GM23248 (cell line): Measurements from ENCODE around the gene GCLC. TPM values are rescaled to one million over a fixed set of nuclear protein-coding genes. Genes with fewer than 3 reads are reported as not detected.

Source experiments
- DNase-seq: peaks from one replicate; pipeline ENCODE4 v3.0.0-alpha.2; 2015
- H2AFZ ChIP-seq: fragments of 200-600 bp; sonication (generic); 2 replicates; pipeline ENCODE4 v1.6.1; 2016; ENCODE audit warnings: antibody characterized with exemption
- H3F3A ChIP-seq: fragments of 200-600 bp; sonication (generic); 2 replicates; pipeline ENCODE4 v1.6.1; 2016; ENCODE audit warnings: mild to moderate bottlenecking, antibody characterized with exemption, mixed run types; ENCODE audit not compliant: insufficient read depth
- H3K27ac ChIP-seq: fragments of 200-600 bp; sonication (generic); 2 replicates; pipeline ENCODE4 v1.5.1; 2016; ENCODE audit warnings: mild to moderate bottlenecking
- H3K27me3 ChIP-seq: fragments of 200-600 bp; sonication (generic); replicated peaks from 2 replicates; pipeline ENCODE4 v1.6.1; 2016; ENCODE audit warnings: mild to moderate bottlenecking; ENCODE audit not compliant: insufficient read depth
- H3K36me3 ChIP-seq: fragments of 200-600 bp; sonication (generic); 2 replicates; pipeline ENCODE4 v1.6.1; 2016; ENCODE audit warnings: low read depth, mild to moderate bottlenecking
- H3K4me1 ChIP-seq: fragments of 200-600 bp; sonication (generic); 2 replicates; pipeline ENCODE4 v1.6.1; 2016; ENCODE audit warnings: mild to moderate bottlenecking; ENCODE audit not compliant: insufficient read depth
- H3K4me2 ChIP-seq: fragments of 200-600 bp; sonication (generic); one replicate; pipeline ENCODE4 v1.6.1; 2016; ENCODE audit warnings: mild to moderate bottlenecking; ENCODE audit not compliant: unreplicated experiment
- H3K4me3 ChIP-seq: fragments of 200-600 bp; sonication (generic); 2 replicates; pipeline ENCODE4 v1.5.1; 2016; ENCODE audit warnings: mild to moderate bottlenecking
- H3K79me2 ChIP-seq: fragments of 200-600 bp; sonication (generic); 2 replicates; pipeline ENCODE4 v1.6.1; 2016; ENCODE audit warnings: mild to moderate bottlenecking; ENCODE audit not compliant: insufficient read depth
- H3K9ac ChIP-seq: fragments of 200-600 bp; sonication (generic); 2 replicates; pipeline ENCODE4 v1.6.1; 2016; ENCODE audit warnings: mild to moderate bottlenecking
- H3K9me2 ChIP-seq: fragments of 200-600 bp; sonication (generic); 2 replicates; pipeline ENCODE4 v1.6.1; 2016; ENCODE audit warnings: mixed run types, mild to moderate bottlenecking, moderate library complexity; ENCODE audit not compliant: insufficient read depth
- H3K9me3 ChIP-seq: fragments of 200-600 bp; sonication (generic); one replicate; pipeline ENCODE4 v1.6.1; 2017; ENCODE audit warnings: low read depth
- H4K20me1 ChIP-seq: fragments of 200-600 bp; sonication (generic); 2 replicates; pipeline ENCODE4 v1.6.0; 2016; ENCODE audit not compliant: insufficient read depth
- EZH2 ChIP-seq: fragments of 200-600 bp; sonication (generic); IDR thresholded peaks from 2 replicates; pipeline ENCODE4 v1.6.1; 2018; ENCODE audit warnings: antibody characterized with exemption, mild to moderate bottlenecking; ENCODE audit not compliant: insufficient read depth, poor library complexity, severe bottlenecking
- EZH2phosphoT487 ChIP-seq: fragments of 200-600 bp; sonication (generic); IDR thresholded peaks from 2 replicates; pipeline ENCODE4 v1.6.1; 2018; ENCODE audit warnings: antibody characterized with exemption, moderate library complexity, mild to moderate bottlenecking, low read depth; ENCODE audit not compliant: insufficient read depth
- WGBS, 2 experiments: methylation state at CpG; one replicate each; pipeline ENCODE4 v1.1.6; 2015 to 2017; ENCODE audit warnings: low lambda C conversion rate in 2 of 2, low coverage in 1 of 2; ENCODE audit errors: missing lambda C conversion rate in 2 of 2; 5-methylcytosine and 5-hydroxymethylcytosine counted together
- in situ Hi-C: fragments of 300-500 bp; cut with MboI; formaldehyde crosslinking; loops from 2 replicates; pipeline ENCODE4 v1.15.0; 2020
- polyA plus RNA-seq: library from polyadenylated mRNA; unstranded; fragments of >200 nt; fragmentation: Nextera tagmentation; extraction: Ambion mirVana; gene quantifications from 2 replicates; pipeline ENCODE4 v1.2.1, GENCODE V29; 2016
- total RNA-seq: library from RNA; depleted of rRNA; stranded (reverse); fragments of >200 nt; shearing (Covaris generic); gene quantifications from 2 replicates; pipeline ENCODE4 v1.2.3, GENCODE V29; 2014

The GCLC gene
- total and polyA plus RNA-seq, 2 experiments from 2014 or later: 3.3 to 6.4 TPM

DNA sequence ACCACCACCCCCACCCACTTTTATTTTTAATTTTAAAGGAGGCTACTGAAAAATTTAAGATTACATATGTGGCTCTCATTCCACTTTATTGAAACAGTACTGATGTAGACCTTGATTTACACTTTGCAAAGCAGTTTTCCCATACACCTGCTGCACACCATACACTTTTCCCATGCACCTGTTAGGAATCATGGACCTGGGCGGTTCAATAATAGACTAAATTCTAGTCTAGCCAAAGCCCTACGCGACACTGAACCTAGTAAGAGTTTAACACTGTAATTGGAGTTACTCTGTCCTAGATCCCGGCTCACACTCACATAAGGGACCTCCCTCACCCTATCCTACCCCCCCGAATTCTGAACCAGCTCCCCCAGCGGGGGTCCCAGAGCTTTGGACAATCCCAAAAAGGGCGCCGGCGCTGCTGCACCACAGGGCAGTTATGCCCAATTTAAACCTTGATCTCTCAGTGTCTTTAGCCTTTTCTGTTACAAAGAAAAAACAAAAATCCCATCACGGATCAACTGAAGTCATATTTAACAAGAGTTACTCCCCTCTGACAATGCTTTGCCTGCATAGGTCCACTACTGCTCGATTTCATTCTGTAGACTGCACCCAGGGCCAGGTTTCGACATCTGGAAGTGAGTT is 2.4 kb upstream of the GCLC start:
- 29 to 33% methylated on average over 12 of the region's 12 CpGs for WGBS, 2 experiments
- Histone ChIP-seq H3K79me2 (0 out of 2 replicates have a peak, but pooled peaks cover 2% of the 10 kb centered on the region), H3K9ac (peak overlapping the region; percentile 80), H4K20me1 (no peaks in the 10 kb centered on the region), H3K36me3 (no peaks in the 10 kb centered on the region), H2AFZ (peak overlapping the region; percentile 99), H3F3A (peaks cover 35% of the 10 kb centered on the region), H3K9me2 (no peaks in the 10 kb centered on the region), H3K27ac (peak overlapping the region; percentile 74), H3K27me3 (no peaks in the 10 kb centered on the region), H3K4me2 (peak overlapping the region; percentile 94), H3K4me3 (peak overlapping the region; percentile 87), H3K4me1 (peaks cover 22% of the 10 kb centered on the region), H3K9me3 (no peaks in the 10 kb centered on the region)
- TF ChIP-seq EZH2 (no peak), EZH2phosphoT487 (no peak)
- DNase-seq: no peak
- in situ Hi-C loops: no loop called here

- in situ Hi-C loops: no loop called here
- Histone ChIP-seq H3K9ac (no peak overlapping the region), H4K20me1 (no peaks in the 10 kb centered on the region), H3K9me3 (no peaks in the 10 kb centered on the region), H3K79me2 (peaks cover 10% of the 10 kb centered on the region; the same call in 1 of the 2 replicates), H3K36me3 (no peaks in the 10 kb centered on the region), H3K9me2 (no peaks in the 10 kb centered on the region), H3K27ac (peak overlapping the region; percentile 23; the same call in 1 of the 2 replicates), H3K4me2 (no peak overlapping the region), H3K27me3 (no peaks in the 10 kb centered on the region), H3K4me3 (no peak overlapping the region), H3F3A (peaks cover 35% of the 10 kb centered on the region), H3K4me1 (peaks cover 22% of the 10 kb centered on the region), H2AFZ (no peak overlapping the region)
- no peak for TF ChIP-seq EZH2
- TF ChIP-seq EZH2phosphoT487: no peak
- WGBS, 2 experiments: 24 to 35% methylated on average over 2 of the region's 2 CpGs
- DNase-seq: peak; percentile 81
These were observed 1.4 kb upstream of the GCLC start for GRCh38 chr6:53546281-53546680.

DNA sequence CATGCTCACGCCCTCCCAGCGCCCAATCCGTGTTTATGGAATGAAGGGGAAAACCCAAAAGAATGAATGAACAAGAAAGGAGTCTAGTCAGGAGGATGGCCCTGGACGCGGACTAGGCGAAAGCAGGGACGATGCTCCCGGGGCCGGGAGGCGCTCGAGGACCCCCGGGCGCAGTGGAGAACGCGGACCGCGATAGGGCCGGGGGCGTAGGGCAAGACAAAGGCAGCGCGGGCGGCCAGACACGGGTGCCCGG is 758 bp downstream of the GCLC start:
- Histone ChIP-seq H3K79me2 (peaks cover 17% of the 10 kb centered on the region; the same call in 1 of the 2 replicates), H3K36me3 (no peaks in the 10 kb centered on the region), H3K4me1 (peaks cover 22% of the 10 kb centered on the region), H3K9me3 (no peaks in the 10 kb centered on the region), H3K4me3 (peak overlapping the region; percentile 83), H4K20me1 (no peaks in the 10 kb centered on the region), H3K4me2 (peak overlapping the region; percentile 92), H2AFZ (peak overlapping the region; percentile 86), H3F3A (peaks cover 35% of the 10 kb centered on the region), H3K9me2 (no peaks in the 10 kb centered on the region), H3K27ac (0 out of 2 replicates have a peak overlapping the region, but pooled peaks have one; percentile 70), H3K9ac (peak overlapping the region; percentile 74), H3K27me3 (no peaks in the 10 kb centered on the region)
- in situ Hi-C loops: no loop called here
- DNase-seq: peak; percentile 49
- TF ChIP-seq EZH2phosphoT487: no peak
- TF ChIP-seq EZH2: no peak
- 0 to 1% methylated on average over 23 to 24 of the region's 24 CpGs for WGBS, 2 experiments

DNA sequence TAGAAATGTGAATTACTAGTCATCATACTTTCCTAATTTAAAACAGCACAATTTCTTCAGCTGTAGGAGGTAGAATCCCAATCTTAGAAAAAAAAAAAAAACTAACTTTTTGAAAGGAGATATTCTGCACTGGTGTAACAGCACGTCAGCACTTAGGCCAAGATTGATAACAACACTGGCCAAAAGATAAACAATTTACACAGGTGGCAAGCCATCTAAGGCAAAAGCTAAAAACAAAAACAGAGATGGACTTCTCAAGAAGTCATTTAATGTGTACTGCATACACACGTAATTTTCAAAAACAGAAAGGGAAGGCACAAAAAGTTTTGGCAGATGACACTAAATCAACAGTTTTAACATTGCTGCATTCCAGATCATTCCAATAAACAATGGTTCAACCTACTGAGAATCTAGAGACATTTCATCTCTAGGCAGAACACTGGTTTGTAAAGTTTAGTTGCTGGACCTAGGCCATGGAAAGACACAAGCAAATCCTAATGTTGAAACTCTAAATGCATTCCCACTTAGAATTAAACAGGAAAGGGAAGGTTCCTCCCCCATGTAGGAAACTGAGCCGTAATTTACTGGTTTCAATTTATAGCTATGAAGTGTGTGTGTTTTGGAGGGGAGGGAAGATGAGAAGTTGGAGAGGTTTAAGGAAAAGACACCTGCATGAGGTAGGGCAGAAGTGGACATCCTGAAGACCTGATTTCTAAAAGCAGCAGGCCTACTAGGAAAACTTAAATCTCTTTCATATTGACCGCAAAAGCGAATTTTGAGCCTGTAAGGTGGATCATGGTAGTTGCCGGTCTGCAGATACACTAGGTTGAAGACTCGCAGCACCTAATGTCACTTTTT is 1.3 kb downstream of the GCLC start:
- WGBS, 2 experiments: 8 to 11% methylated on average over 7 of the region's 7 CpGs
- Histone ChIP-seq H3K4me3 (peak overlapping the region; percentile 83), H3K4me1 (peaks cover 22% of the 10 kb centered on the region), H3K4me2 (peak overlapping the region; percentile 92), H3K79me2 (peaks cover 17% of the 10 kb centered on the region; the same call in 1 of the 2 replicates), H3K9me3 (no peaks in the 10 kb centered on the region), H3F3A (peaks cover 35% of the 10 kb centered on the region), H2AFZ (peak overlapping the region; percentile 86), H4K20me1 (no peaks in the 10 kb centered on the region), H3K27ac (no peak overlapping the region), H3K36me3 (no peaks in the 10 kb centered on the region), H3K27me3 (no peaks in the 10 kb centered on the region), H3K9me2 (no peaks in the 10 kb centered on the region), H3K9ac (peak overlapping the region; percentile 74)
- in situ Hi-C loops: no loop called here
- TF ChIP-seq EZH2: no peak
- TF ChIP-seq EZH2phosphoT487: no peak
- peak; percentile 28 for DNase-seq
